Heart left ventricle (tissue), 13 donors: ENCODE measurements around the gene HNRNPH1.

Experiments used
- CTCF ChIP-seq, 12 donors: fragments of 200-600 bp; sonication (generic) in 4 of 12; IDR thresholded peaks; one replicate each; pipeline versions ENCODE4 v1.5.0 to v1.8.0; 2018 to 2022; ENCODE audit warnings: antibody characterized with exemption in 12 of 12, mild to moderate bottlenecking in 5 of 12
- POLR2A ChIP-seq, 2 donors: fragments of 450-650 bp; IDR thresholded peaks; one replicate each; pipeline ENCODE4 v1.6.1; 2017; ENCODE audit warnings: antibody characterized with exemption in 2 of 2, mild to moderate bottlenecking in 2 of 2, moderate library complexity in 2 of 2
- donor health status: ischemic (EF 13 %, LVEDD 7.1; RV severe dilation, severe dysfunction).
- donor health status: DM: no; HTN: yes; CAD: no.
- donor health status: DM: no; HTN: no; CAD: no.
- donor health status: ischemic (EF 25% LVEDD 6.9; RV normal size, moderate dysfunction).
- donor health status: ischemic (EF 25% LVEDD 5.7; RV mildly dilated, moderate dysfunction).
- donor health status: ischemic (EF 35%, LVEDD 5.7; RV mildly dilated, moderate dysfunction).
- donor health status: nonischemic (EF 11% LVEDD 7.7; RV severe dilation, severe dysfunction).
- donor health status: DM: yes; HTN: yes; CAD: no.
- donor health status: PGD.
- donor health status: ischemic (EF 29% LVEDD 5.4; RV normal size, mild dysfunction).
- donor health status: nonischemic (EF 23%, LVEDD 6.1; RV moderate dilation, normal function).

GRCh38 chr5:179618923-179619554, 4.4 kb downstream of the HNRNPH1 start:
- TF ChIP-seq CTCF (IDR thresholded peaks at IDR 0.05) (no peak), POLR2A (IDR thresholded peaks at IDR 0.05) (no peak)
